HepG2 (cell line): Measurements from ENCODE around the gene ATP1A1. TPM values are rescaled to one million over a fixed set of nuclear protein-coding genes. Genes with fewer than 3 reads are reported as not detected.

ENCODE experiments used
- ADNP ChIP-seq: sonication (generic); formaldehyde crosslinking; IDR thresholded peaks from 2 replicates; pipeline ENCODE4 v1.4.0; 2020; ENCODE audit warnings: missing genetic modification reagents
- ATF7-NPFF ChIP-seq: sonication (generic); formaldehyde crosslinking; IDR thresholded peaks from 2 replicates; pipeline ENCODE4 v1.8.1; 2023; ENCODE audit warnings: mild to moderate bottlenecking, low read depth, missing genetic modification reagents, moderate library complexity
- GLI4 ChIP-seq: sonication (generic); formaldehyde crosslinking; IDR thresholded peaks from 2 replicates; pipeline ENCODE4 v1.5.1; 2020; ENCODE audit warnings: missing genetic modification reagents, mild to moderate bottlenecking, moderate library complexity, borderline replicate concordance
- KDM4B ChIP-seq: sonication (generic); formaldehyde crosslinking; IDR thresholded peaks from 2 replicates; pipeline ENCODE4 v1.4.0; 2020; ENCODE audit warnings: missing genetic modification reagents
- KMT2A ChIP-seq: sonication (generic); formaldehyde crosslinking; IDR thresholded peaks from 2 replicates; pipeline ENCODE4 v1.4.0; 2020; ENCODE audit warnings: missing genetic modification reagents
- RBFOX2 ChIP-seq: fragments of 200-400 bp; formaldehyde crosslinking; IDR thresholded peaks from 2 replicates; pipeline ENCODE4 v1.6.1; 2017; ENCODE audit warnings: low read depth, mild to moderate bottlenecking, low read length
- SIN3A ChIP-seq: IDR thresholded peaks from 2 replicates; pipeline ENCODE4 v1.6.1; 2011; ENCODE audit warnings: low read depth, mild to moderate bottlenecking, control low read depth, low read length, borderline replicate concordance
- TEAD3 ChIP-seq: optimal IDR thresholded peaks from 2 replicates; pipeline ENCODE3; 2016; ENCODE audit warnings: borderline replicate concordance
- U2AF2 ChIP-seq: fragments of 200-400 bp; formaldehyde crosslinking; IDR thresholded peaks from 2 replicates; pipeline ENCODE4 v1.6.1; 2017; ENCODE audit warnings: low read depth, mild to moderate bottlenecking, low read length
- ZFP37 ChIP-seq: sonication (generic); formaldehyde crosslinking; IDR thresholded peaks from 2 replicates; pipeline ENCODE4 v1.4.0; 2020; ENCODE audit warnings: missing genetic modification reagents, borderline replicate concordance
- ZNF570 ChIP-seq: sonication (generic); formaldehyde crosslinking; IDR thresholded peaks from 2 replicates; pipeline ENCODE4 v1.4.0; 2020; ENCODE audit warnings: mild to moderate bottlenecking, missing genetic modification reagents, borderline replicate concordance
- polyA plus RNA-seq, 8 experiments: library from polyadenylated mRNA; depleted of rRNA in 3 of 8; stranded (reverse) in 7 of 8; unstranded in 1 of 8; fragments of >200 nt; fragmentation: Illumina TruSeq in 4 of 8; extraction: Trizol in 4 of 8; gene quantifications; 2 replicates each; pipeline versions ENCODE4 v1.2.1 to v1.2.3, GENCODE V29; 2011 to 2016; ENCODE audit warnings: low read depth in 4 of 8, missing spikeins in 1 of 8, mixed read lengths in 1 of 8; ENCODE audit not compliant: insufficient read depth in 1 of 8
- total RNA-seq, 5 experiments: library from RNA; depleted of rRNA; stranded (reverse); fragments of >200 nt; fragmentation: Illumina TruSeq; extraction: Trizol; gene quantifications; 2 replicates each; pipeline ENCODE4 v1.2.3, GENCODE V29; 2016; ENCODE audit warnings: low read depth in 1 of 5
- TF ChIP-seq, protein P1 (sequence below): sonication (generic); formaldehyde crosslinking; IDR thresholded peaks from 2 replicates; pipeline ENCODE4 v1.4.0; 2020; ENCODE audit warnings: mild to moderate bottlenecking, missing genetic modification reagents
- TF ChIP-seq, protein P2 (sequence below): IDR thresholded peaks from 2 replicates; pipeline ENCODE4 v1.6.1; 2012; ENCODE audit warnings: low read length, improper control_type of control experiment
- TF ChIP-seq, protein P3 (sequence below): sonication (generic); formaldehyde crosslinking; IDR thresholded peaks from 2 replicates; pipeline ENCODE4 v1.4.0; 2020; ENCODE audit warnings: mild to moderate bottlenecking, missing genetic modification reagents, borderline replicate concordance
- TF ChIP-seq, protein P4 (sequence below): sonication (generic); formaldehyde crosslinking; IDR thresholded peaks from 2 replicates; pipeline ENCODE4 v1.8.1; 2022; ENCODE audit warnings: low read depth, mild to moderate bottlenecking, missing genetic modification reagents

Gene ATP1A1
- total and polyA plus RNA-seq, 2 of the 13 experiments (the other 11 are each of a cell fraction or from before 2014, with no cell fraction given): 280 to 705 TPM

DNA sequence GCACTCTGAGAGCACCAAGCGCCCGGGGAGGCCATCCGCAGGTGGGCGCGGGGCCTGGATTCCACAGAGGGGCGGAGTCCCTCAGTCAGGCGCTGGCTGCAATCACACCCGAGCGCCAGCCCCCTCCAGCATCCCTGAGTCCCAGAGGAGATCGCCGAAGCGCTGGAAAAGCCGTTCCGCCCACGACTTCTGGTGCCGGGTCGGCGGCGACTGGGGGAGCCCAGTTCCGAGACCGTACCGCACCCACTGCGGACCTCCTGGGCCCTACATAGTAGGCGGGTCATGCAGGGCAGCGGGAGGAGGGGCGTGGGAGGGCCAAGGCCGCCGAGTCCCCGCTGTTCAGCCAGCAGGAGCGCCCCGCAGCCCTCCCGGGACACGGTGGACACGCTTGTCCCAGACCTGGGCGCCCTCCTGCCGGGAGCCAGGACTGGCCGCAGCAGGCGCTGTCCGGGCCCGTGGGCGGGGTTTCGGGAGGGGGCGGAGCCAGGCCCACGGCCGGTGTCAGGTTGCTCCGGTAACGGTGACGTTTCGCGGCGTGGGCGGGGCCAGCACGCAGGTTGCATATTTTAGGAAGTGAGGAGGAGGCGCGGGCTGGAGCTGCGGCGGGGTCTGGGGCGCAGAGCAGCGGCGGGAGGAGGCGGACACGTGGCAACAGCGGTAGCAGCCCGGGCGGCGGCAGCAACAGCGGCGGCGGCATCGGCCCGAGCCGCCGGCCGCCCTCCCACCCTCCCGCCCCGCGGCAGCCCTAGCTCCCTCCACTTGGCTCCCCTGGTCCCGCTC is at the start of gene ATP1A1 (continued):
- TF ChIP-seq ADNP (0 out of 2 replicates have a peak, but pooled peaks have one; percentile 45), KMT2A (CRISPR knock-in tag) (peak; percentile 68), RBFOX2 (peak; percentile 92), ZFP37 (CRISPR knock-in tag) (no peak), ATF7-NPFF (CRISPR knock-in tag) (peak; percentile 80; the same call in 1 of the 2 replicates), GLI4 (CRISPR knock-in tag) (no peak), U2AF2 (no peak), SIN3A (peak; percentile 89; the same call in 1 of the 2 replicates), ZNF570 (no peak), TEAD3 (CRISPR knock-in tag) (peak; percentile 28), KDM4B (CRISPR knock-in tag) (no peak)
- TF ChIP-seq, protein P1, sequence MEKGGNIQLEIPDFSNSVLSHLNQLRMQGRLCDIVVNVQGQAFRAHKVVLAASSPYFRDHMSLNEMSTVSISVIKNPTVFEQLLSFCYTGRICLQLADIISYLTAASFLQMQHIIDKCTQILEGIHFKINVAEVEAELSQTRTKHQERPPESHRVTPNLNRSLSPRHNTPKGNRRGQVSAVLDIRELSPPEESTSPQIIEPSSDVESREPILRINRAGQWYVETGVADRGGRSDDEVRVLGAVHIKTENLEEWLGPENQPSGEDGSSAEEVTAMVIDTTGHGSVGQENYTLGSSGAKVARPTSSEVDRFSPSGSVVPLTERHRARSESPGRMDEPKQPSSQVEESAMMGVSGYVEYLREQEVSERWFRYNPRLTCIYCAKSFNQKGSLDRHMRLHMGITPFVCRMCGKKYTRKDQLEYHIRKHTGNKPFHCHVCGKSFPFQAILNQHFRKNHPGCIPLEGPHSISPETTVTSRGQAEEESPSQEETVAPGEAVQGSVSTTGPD (CRISPR knock-in tag): no peak
- TF ChIP-seq, protein P2, sequence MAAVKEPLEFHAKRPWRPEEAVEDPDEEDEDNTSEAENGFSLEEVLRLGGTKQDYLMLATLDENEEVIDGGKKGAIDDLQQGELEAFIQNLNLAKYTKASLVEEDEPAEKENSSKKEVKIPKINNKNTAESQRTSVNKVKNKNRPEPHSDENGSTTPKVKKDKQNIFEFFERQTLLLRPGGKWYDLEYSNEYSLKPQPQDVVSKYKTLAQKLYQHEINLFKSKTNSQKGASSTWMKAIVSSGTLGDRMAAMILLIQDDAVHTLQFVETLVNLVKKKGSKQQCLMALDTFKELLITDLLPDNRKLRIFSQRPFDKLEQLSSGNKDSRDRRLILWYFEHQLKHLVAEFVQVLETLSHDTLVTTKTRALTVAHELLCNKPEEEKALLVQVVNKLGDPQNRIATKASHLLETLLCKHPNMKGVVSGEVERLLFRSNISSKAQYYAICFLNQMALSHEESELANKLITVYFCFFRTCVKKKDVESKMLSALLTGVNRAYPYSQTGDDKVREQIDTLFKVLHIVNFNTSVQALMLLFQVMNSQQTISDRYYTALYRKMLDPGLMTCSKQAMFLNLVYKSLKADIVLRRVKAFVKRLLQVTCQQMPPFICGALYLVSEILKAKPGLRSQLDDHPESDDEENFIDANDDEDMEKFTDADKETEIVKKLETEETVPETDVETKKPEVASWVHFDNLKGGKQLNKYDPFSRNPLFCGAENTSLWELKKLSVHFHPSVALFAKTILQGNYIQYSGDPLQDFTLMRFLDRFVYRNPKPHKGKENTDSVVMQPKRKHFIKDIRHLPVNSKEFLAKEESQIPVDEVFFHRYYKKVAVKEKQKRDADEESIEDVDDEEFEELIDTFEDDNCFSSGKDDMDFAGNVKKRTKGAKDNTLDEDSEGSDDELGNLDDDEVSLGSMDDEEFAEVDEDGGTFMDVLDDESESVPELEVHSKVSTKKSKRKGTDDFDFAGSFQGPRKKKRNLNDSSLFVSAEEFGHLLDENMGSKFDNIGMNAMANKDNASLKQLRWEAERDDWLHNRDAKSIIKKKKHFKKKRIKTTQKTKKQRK: no peak
- TF ChIP-seq, protein P3, sequence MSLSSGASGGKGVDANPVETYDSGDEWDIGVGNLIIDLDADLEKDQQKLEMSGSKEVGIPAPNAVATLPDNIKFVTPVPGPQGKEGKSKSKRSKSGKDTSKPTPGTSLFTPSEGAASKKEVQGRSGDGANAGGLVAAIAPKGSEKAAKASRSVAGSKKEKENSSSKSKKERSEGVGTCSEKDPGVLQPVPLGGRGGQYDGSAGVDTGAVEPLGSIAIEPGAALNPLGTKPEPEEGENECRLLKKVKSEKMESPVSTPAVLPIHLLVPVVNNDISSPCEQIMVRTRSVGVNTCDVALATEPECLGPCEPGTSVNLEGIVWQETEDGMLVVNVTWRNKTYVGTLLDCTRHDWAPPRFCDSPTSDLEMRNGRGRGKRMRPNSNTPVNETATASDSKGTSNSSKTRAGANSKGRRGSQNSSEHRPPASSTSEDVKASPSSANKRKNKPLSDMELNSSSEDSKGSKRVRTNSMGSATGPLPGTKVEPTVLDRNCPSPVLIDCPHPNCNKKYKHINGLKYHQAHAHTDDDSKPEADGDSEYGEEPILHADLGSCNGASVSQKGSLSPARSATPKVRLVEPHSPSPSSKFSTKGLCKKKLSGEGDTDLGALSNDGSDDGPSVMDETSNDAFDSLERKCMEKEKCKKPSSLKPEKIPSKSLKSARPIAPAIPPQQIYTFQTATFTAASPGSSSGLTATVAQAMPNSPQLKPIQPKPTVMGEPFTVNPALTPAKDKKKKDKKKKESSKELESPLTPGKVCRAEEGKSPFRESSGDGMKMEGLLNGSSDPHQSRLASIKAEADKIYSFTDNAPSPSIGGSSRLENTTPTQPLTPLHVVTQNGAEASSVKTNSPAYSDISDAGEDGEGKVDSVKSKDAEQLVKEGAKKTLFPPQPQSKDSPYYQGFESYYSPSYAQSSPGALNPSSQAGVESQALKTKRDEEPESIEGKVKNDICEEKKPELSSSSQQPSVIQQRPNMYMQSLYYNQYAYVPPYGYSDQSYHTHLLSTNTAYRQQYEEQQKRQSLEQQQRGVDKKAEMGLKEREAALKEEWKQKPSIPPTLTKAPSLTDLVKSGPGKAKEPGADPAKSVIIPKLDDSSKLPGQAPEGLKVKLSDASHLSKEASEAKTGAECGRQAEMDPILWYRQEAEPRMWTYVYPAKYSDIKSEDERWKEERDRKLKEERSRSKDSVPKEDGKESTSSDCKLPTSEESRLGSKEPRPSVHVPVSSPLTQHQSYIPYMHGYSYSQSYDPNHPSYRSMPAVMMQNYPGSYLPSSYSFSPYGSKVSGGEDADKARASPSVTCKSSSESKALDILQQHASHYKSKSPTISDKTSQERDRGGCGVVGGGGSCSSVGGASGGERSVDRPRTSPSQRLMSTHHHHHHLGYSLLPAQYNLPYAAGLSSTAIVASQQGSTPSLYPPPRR (CRISPR knock-in tag): no peak
- TF ChIP-seq, protein P4, sequence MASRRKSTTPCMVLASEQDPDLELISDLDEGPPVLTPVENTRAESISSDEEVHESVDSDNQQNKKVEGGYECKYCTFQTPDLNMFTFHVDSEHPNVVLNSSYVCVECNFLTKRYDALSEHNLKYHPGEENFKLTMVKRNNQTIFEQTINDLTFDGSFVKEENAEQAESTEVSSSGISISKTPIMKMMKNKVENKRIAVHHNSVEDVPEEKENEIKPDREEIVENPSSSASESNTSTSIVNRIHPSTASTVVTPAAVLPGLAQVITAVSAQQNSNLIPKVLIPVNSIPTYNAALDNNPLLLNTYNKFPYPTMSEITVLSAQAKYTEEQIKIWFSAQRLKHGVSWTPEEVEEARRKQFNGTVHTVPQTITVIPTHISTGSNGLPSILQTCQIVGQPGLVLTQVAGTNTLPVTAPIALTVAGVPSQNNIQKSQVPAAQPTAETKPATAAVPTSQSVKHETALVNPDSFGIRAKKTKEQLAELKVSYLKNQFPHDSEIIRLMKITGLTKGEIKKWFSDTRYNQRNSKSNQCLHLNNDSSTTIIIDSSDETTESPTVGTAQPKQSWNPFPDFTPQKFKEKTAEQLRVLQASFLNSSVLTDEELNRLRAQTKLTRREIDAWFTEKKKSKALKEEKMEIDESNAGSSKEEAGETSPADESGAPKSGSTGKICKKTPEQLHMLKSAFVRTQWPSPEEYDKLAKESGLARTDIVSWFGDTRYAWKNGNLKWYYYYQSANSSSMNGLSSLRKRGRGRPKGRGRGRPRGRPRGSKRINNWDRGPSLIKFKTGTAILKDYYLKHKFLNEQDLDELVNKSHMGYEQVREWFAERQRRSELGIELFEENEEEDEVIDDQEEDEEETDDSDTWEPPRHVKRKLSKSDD: no peak
